Activated naive CD8-positive, alpha-beta T cell treated with anti-CD3 and anti-CD28 coated beads for 36 hours (primary cell): ENCODE data around the gene TLCD3A. TPM values are rescaled to one million over a fixed set of nuclear protein-coding genes. Genes with fewer than 3 reads are reported as not detected.
"Not testable (repeated sequence)": the region's sequence is repeated elsewhere in the genome, so short reads cannot be mapped to it uniquely, and the experiment has no call there.

Experiments
- DNase-seq: peaks from one replicate; pipeline ENCODE4 v3.0.0; 2021
- H3K27ac Mint-ChIP-seq: one replicate; pipeline ENCODE4 v1.8.0; 2022; ENCODE audit warnings: mild to moderate bottlenecking, moderate library complexity, mixed read lengths
- H3K27me3 Mint-ChIP-seq: one replicate; pipeline ENCODE4 v1.8.0; 2022; ENCODE audit warnings: mild to moderate bottlenecking, mixed read lengths
- H3K36me3 Mint-ChIP-seq: one replicate; pipeline ENCODE4 v1.8.0; 2021; ENCODE audit warnings: mild to moderate bottlenecking, mixed read lengths
- H3K4me1 Mint-ChIP-seq: one replicate; pipeline ENCODE4 v1.8.0; 2021; ENCODE audit warnings: mixed read lengths
- H3K4me3 Mint-ChIP-seq: one replicate; pipeline ENCODE4 v1.8.0; 2022; ENCODE audit warnings: mild to moderate bottlenecking, moderate library complexity, mixed read lengths
- H3K9me3 Mint-ChIP-seq: one replicate; pipeline ENCODE4 v1.8.0; 2022; ENCODE audit warnings: mixed read lengths
- total RNA-seq, 2 experiments: library from RNA; stranded (reverse); gene quantifications; one replicate each; pipeline ENCODE4 v1.2.3, GENCODE V29; 2021

The TLCD3A gene
- total RNA-seq, 2 experiments from 2014 or later, result 22.6 to 26.7 TPM

GRCh38 chr17:751269-752001, 19.0 kb downstream of the TLCD3A start:
- peaks cover 47% of the 10 kb centered on the region for H3K36me3 Mint-ChIP-seq
- peak overlapping the region; percentile 96 for H3K4me3 Mint-ChIP-seq
- no peaks in the 10 kb centered on the region for H3K27me3 Mint-ChIP-seq
- H3K4me1 Mint-ChIP-seq, result peaks cover 19% of the 10 kb centered on the region
- H3K9me3 Mint-ChIP-seq, result peaks cover 5% of the 10 kb centered on the region
- peak overlapping the region; percentile 96 for H3K27ac Mint-ChIP-seq
- peak; percentile 59 for DNase-seq

GRCh38 chr17:752002-752619, 19.7 kb downstream of the TLCD3A start, which contains the start of gene GEMIN4:
Gene GEMIN4 (minus strand): TSS chr17:752264. CDS start chr17:752142, 122 bp downstream.
- Mint-ChIP-seq H3K36me3 (peaks cover 51% of the 10 kb centered on the region), H3K27me3 (no peaks in the 10 kb centered on the region), H3K9me3 (peaks cover 5% of the 10 kb centered on the region), H3K27ac (peak within 1 kb of the TSS; percentile 96), H3K4me1 (peaks cover 19% of the 10 kb centered on the region), H3K4me3 (peak within 1 kb of the TSS; percentile 96)
- peak; percentile 98 for DNase-seq

GRCh38 chr17:752620-753219, 20.3 kb downstream of the TLCD3A start:
- Mint-ChIP-seq H3K4me3 (peak overlapping the region; percentile 85), H3K4me1 (peaks cover 19% of the 10 kb centered on the region), H3K36me3 (peaks cover 47% of the 10 kb centered on the region), H3K27me3 (no peaks in the 10 kb centered on the region), H3K27ac (peak overlapping the region; percentile 94), H3K9me3 (peaks cover 5% of the 10 kb centered on the region)
- no peak for DNase-seq

GRCh38 chr17:753418-753817, 21.0 kb downstream of the TLCD3A start:
- Mint-ChIP-seq H3K4me3 (peak overlapping the region; percentile 36), H3K9me3 (peaks cover 5% of the 10 kb centered on the region), H3K36me3 (peaks cover 40% of the 10 kb centered on the region), H3K4me1 (peaks cover 16% of the 10 kb centered on the region), H3K27ac (peak overlapping the region; percentile 57), H3K27me3 (no peaks in the 10 kb centered on the region)
- DNase-seq, result no peak

- H3K27me3 Mint-ChIP-seq, H3K9me3 Mint-ChIP-seq, DNase-seq, H3K4me3 Mint-ChIP-seq, H3K27ac Mint-ChIP-seq, H3K4me1 Mint-ChIP-seq: not testable (repeated sequence)
- peaks cover 26% of the 10 kb centered on the region for H3K36me3 Mint-ChIP-seq
Observed at GRCh38 chr17:755319-755961, 23.0 kb downstream of the TLCD3A start.

- H3K36me3 Mint-ChIP-seq, result peaks cover 21% of the 10 kb centered on the region
- H3K9me3 Mint-ChIP-seq, H3K27ac Mint-ChIP-seq, H3K27me3 Mint-ChIP-seq, H3K4me1 Mint-ChIP-seq, DNase-seq, H3K4me3 Mint-ChIP-seq: not testable (repeated sequence)
Observed at GRCh38 chr17:756010-756567, 23.7 kb downstream of the TLCD3A start.

GRCh38 chr17:759964-760363, 27.6 kb downstream of the TLCD3A start:
- DNase-seq, result no peak
- Mint-ChIP-seq H3K27me3 (no peaks in the 10 kb centered on the region), H3K27ac (no peak overlapping the region)

GRCh38 chr17:760371-760770, 28.0 kb downstream of the TLCD3A start:
- no peak for DNase-seq
- Mint-ChIP-seq H3K27me3 (no peaks in the 10 kb centered on the region), H3K27ac (no peak overlapping the region), H3K9me3 (no peaks in the 10 kb centered on the region), H3K4me1 (no peaks in the 10 kb centered on the region), H3K36me3 (peaks cover 28% of the 10 kb centered on the region), H3K4me3 (no peak overlapping the region)

More at GRCh38 chr17:759964-760363, 27.6 kb downstream of the TLCD3A start:
- Mint-ChIP-seq H3K36me3 (peaks cover 24% of the 10 kb centered on the region), H3K4me1 (no peaks in the 10 kb centered on the region), H3K9me3 (no peaks in the 10 kb centered on the region), H3K4me3 (no peak overlapping the region)

GRCh38 chr17:767076-767475, 34.7 kb downstream of the TLCD3A start:
- H3K4me1 Mint-ChIP-seq, result no peaks in the 10 kb centered on the region
- no peaks in the 10 kb centered on the region for H3K9me3 Mint-ChIP-seq
- DNase-seq, result no peak
- no peak overlapping the region for H3K4me3 Mint-ChIP-seq
- H3K27ac Mint-ChIP-seq, result no peak overlapping the region
- H3K27me3 Mint-ChIP-seq, result no peaks in the 10 kb centered on the region
- H3K36me3 Mint-ChIP-seq, result peaks cover 33% of the 10 kb centered on the region

- H3K27ac Mint-ChIP-seq, result no peak overlapping the region
- peaks cover 25% of the 10 kb centered on the region for H3K4me1 Mint-ChIP-seq
- H3K36me3 Mint-ChIP-seq, result peaks cover 52% of the 10 kb centered on the region
Observed at GRCh38 chr17:773016-773415, 40.6 kb downstream of the TLCD3A start.

GRCh38 chr17:773467-774312, 41.3 kb downstream of the TLCD3A start:
- Mint-ChIP-seq H3K9me3 (no peaks in the 10 kb centered on the region), H3K4me3 (peak overlapping the region; percentile 5), H3K4me1 (peaks cover 29% of the 10 kb centered on the region), H3K27ac (peak overlapping the region; percentile 86), H3K36me3 (peaks cover 51% of the 10 kb centered on the region), H3K27me3 (no peaks in the 10 kb centered on the region)
- DNase-seq, result peak; percentile 33

More at GRCh38 chr17:773016-773415, 40.6 kb downstream of the TLCD3A start:
- no peak overlapping the region for H3K4me3 Mint-ChIP-seq
- H3K27me3 Mint-ChIP-seq, result no peaks in the 10 kb centered on the region
- no peak for DNase-seq
- H3K9me3 Mint-ChIP-seq, result no peaks in the 10 kb centered on the region

- no peak for DNase-seq
- H3K4me1 Mint-ChIP-seq, result peaks cover 31% of the 10 kb centered on the region
- no peaks in the 10 kb centered on the region for H3K27me3 Mint-ChIP-seq
- peaks cover 47% of the 10 kb centered on the region for H3K36me3 Mint-ChIP-seq
- no peaks in the 10 kb centered on the region for H3K9me3 Mint-ChIP-seq
- peak overlapping the region; percentile 86 for H3K27ac Mint-ChIP-seq
- peak overlapping the region; percentile 5 for H3K4me3 Mint-ChIP-seq
Observed at GRCh38 chr17:774313-774584, 41.9 kb downstream of the TLCD3A start.

GRCh38 chr17:778096-778495, 45.7 kb downstream of the TLCD3A start:
- DNase-seq, result no peak
- Mint-ChIP-seq H3K27ac (no peak overlapping the region), H3K4me1 (peaks cover 36% of the 10 kb centered on the region), H3K4me3 (no peak overlapping the region), H3K9me3 (no peaks in the 10 kb centered on the region), H3K27me3 (no peaks in the 10 kb centered on the region), H3K36me3 (peaks cover 37% of the 10 kb centered on the region)
